GM12892 (cell line): ENCODE data around the gene CKS1B.

Source experiments
- POLR2A ChIP-seq: IDR thresholded peaks from 2 replicates; pipeline ENCODE4 v1.6.1; 2011; ENCODE audit warnings: low read depth, low read length, control low read depth
- TAF1 ChIP-seq: IDR thresholded peaks from 2 replicates; pipeline ENCODE4 v1.6.1; 2011; ENCODE audit warnings: low read depth, mild to moderate bottlenecking, control low read depth, low read length, borderline replicate concordance

- TF ChIP-seq TAF1 (no peak), POLR2A (no peak)
Observed at GRCh38 chr1:154972213-154972516, 2.3 kb upstream of the CKS1B start.
